Endothelial cell of umbilical vein (primary cell): ENCODE data around the gene RTN4. TPM values are rescaled to one million over a fixed set of nuclear protein-coding genes. Genes with fewer than 3 reads are reported as not detected.

Experiments
- BruUV-seq: library from RNA; stranded (reverse); fragments of 400-500 nt; replicated peaks from 2 replicates; lab custom pipeline; 2021; lab: Mats Ljungman, UMichigan
- CTCF ChIA-PET: fragments of 300-600, 350-600 bp; sonication (Branson Sonifier 250); formaldehyde crosslinking; loops from one replicate; lab custom pipeline; 2021; ENCODE audit warnings: antibody characterized with exemption, inconsistent platforms; lab: Charles Lee
- POLR2A ChIA-PET: fragments of 300-600, 350-600 bp; sonication (Branson Sonifier 250); formaldehyde crosslinking; loops from one replicate; lab custom pipeline; 2021; ENCODE audit warnings: antibody characterized with exemption, inconsistent platforms; lab: Charles Lee
- DNase-seq: peaks from one replicate; pipeline ENCODE4 v3.0.0-alpha.2; 2011; ENCODE audit warnings: low read depth, low spot score
- FAIRE-seq: peaks from 2 replicates; lab custom pipeline; 2011; peaks lifted over from hg19 to GRCh38; lab: Jason Lieb, UNC
- H2AFZ ChIP-seq: 2 replicates; pipeline ENCODE4 v1.6.0; 2012; ENCODE audit warnings: low read depth, low read length, control low read depth, inconsistent platforms
- H3K27ac ChIP-seq: 2 replicates; pipeline ENCODE4 v1.5.1; 2011; ENCODE audit warnings: low read depth, mild to moderate bottlenecking, control low read depth, low read length, moderate library complexity; ENCODE audit not compliant: insufficient read depth
- H3K27me3 ChIP-seq, 2 experiments: 2 replicates each; pipeline versions ENCODE4 v1.6.0 to v1.6.1; 2011; ENCODE audit warnings: low read length in 2 of 2, mixed read lengths in 1 of 2; ENCODE audit not compliant: control insufficient read depth in 2 of 2, insufficient read depth in 2 of 2
- H3K36me3 ChIP-seq, 2 experiments: 2 replicates in 1 of 2; 3 replicates in 1 of 2; pipeline ENCODE4 v1.5.1; 2011; ENCODE audit warnings: low read length in 2 of 2, mild to moderate bottlenecking in 1 of 2, moderate library complexity in 1 of 2; ENCODE audit not compliant: control insufficient read depth in 2 of 2, insufficient read depth in 2 of 2; ENCODE audit errors: extremely low read depth in 1 of 2
- H3K4me1 ChIP-seq: 3 replicates; pipeline ENCODE4 v1.5.1; 2011; ENCODE audit warnings: mild to moderate bottlenecking, low read length; ENCODE audit not compliant: control insufficient read depth, insufficient read depth; ENCODE audit errors: extremely low read depth
- H3K4me2 ChIP-seq: 2 replicates; pipeline ENCODE4 v1.6.1; 2011; ENCODE audit warnings: low read length, control low read depth, mixed read lengths; ENCODE audit not compliant: insufficient read depth
- H3K4me3 ChIP-seq, 3 experiments: fragments of 200-600 bp in 1 of 3; sonication (generic), shearing (Covaris generic) in 1 of 3; replicated peaks in 1 of 3; 2 replicates each; pipeline ENCODE4 v1.5.1; 2011 to 2016; ENCODE audit warnings: control low read depth in 3 of 3, low read length in 3 of 3, mild to moderate bottlenecking in 2 of 3, inconsistent platforms in 1 of 3, low read depth in 1 of 3, moderate library complexity in 1 of 3; ENCODE audit not compliant: insufficient read depth in 1 of 3
- H3K79me2 ChIP-seq: 2 replicates; pipeline ENCODE4 v1.6.0; 2012; ENCODE audit warnings: low read length, inconsistent platforms; ENCODE audit not compliant: control insufficient read depth, insufficient read depth
- H3K9ac ChIP-seq: replicated peaks from 2 replicates; pipeline ENCODE3; 2011; ENCODE audit warnings: low read length, control low read depth; ENCODE audit not compliant: insufficient read depth; ENCODE audit errors: extremely low read depth
- H3K9me1 ChIP-seq: replicated peaks from 3 replicates; pipeline ENCODE4 v1.6.0; 2011; ENCODE audit warnings: mild to moderate bottlenecking, low read length; ENCODE audit not compliant: control insufficient read depth, insufficient read depth; ENCODE audit errors: extremely low read depth
- H3K9me3 ChIP-seq: replicated peaks from 2 replicates; pipeline ENCODE4 v1.5.1; 2012; ENCODE audit warnings: low read length, inconsistent platforms; ENCODE audit not compliant: control insufficient read depth, insufficient read depth
- H4K20me1 ChIP-seq: replicated peaks from 2 replicates; pipeline ENCODE3; 2011; ENCODE audit warnings: mild to moderate bottlenecking, low read length; ENCODE audit not compliant: control insufficient read depth, insufficient read depth; ENCODE audit errors: extremely low read depth
- EZH2 ChIP-seq: IDR thresholded peaks from 2 replicates; pipeline ENCODE4 v1.6.1; 2012; ENCODE audit warnings: borderline replicate concordance, low read depth, mild to moderate bottlenecking, moderate library complexity, low read length, inconsistent platforms; ENCODE audit not compliant: severe bottlenecking
- FOS ChIP-seq: IDR thresholded peaks from 2 replicates; pipeline ENCODE4 v1.6.1; 2011; ENCODE audit warnings: mild to moderate bottlenecking, low read length, moderate library complexity, borderline replicate concordance; ENCODE audit not compliant: insufficient read depth
- GATA2 ChIP-seq: IDR thresholded peaks from 2 replicates; pipeline ENCODE4 v1.7.0; 2011; ENCODE audit warnings: low read depth, mild to moderate bottlenecking, moderate library complexity, mixed read lengths, low read length; ENCODE audit not compliant: insufficient read length, insufficient read depth
- JUN ChIP-seq: IDR thresholded peaks from 2 replicates; pipeline ENCODE4 v1.6.1; 2011; ENCODE audit warnings: borderline replicate concordance, low read depth; ENCODE audit not compliant: insufficient read length, insufficient read depth
- MYC ChIP-seq: IDR thresholded peaks from one replicate; pipeline ENCODE4 v1.6.1; 2011; ENCODE audit warnings: mild to moderate bottlenecking, low read depth, low read length
- POLR2A ChIP-seq: IDR thresholded peaks from 2 replicates; pipeline ENCODE4 v1.6.1; 2012; ENCODE audit warnings: low read depth, mild to moderate bottlenecking, control low read depth, low read length
- POLR2AphosphoS5 ChIP-seq: IDR thresholded peaks from 2 replicates; pipeline ENCODE4 v1.6.1; 2012; ENCODE audit warnings: low read depth, mild to moderate bottlenecking, control low read depth, low read length, moderate library complexity; ENCODE audit not compliant: insufficient read depth
- dilution Hi-C: fragments of 300-500 bp; cut with MboI; formaldehyde crosslinking; loops from one replicate; pipeline ENCODE4 v1.15.0; 2019; ENCODE audit warnings: low sequenced_read_pairs; ENCODE audit not compliant: extremely low pct_ligation_motif_present
- intact Hi-C: fragments of 100-400 bp; cut with micrococcal nuclease; formaldehyde crosslinking; loops from one replicate; pipeline ENCODE4 v1.10.0; 2022
- polyA plus RNA-seq, 4 experiments: library from polyadenylated mRNA; depleted of rRNA in 3 of 4; stranded (reverse) in 3 of 4; unstranded in 1 of 4; fragments of >200 nt; gene quantifications; 2 replicates each; pipeline versions ENCODE4 v1.2.1 to v1.2.3, GENCODE V29; 2011 to 2012; ENCODE audit warnings: missing spikeins in 1 of 4
- total RNA-seq: library from RNA; stranded (reverse); gene quantifications from 2 replicates; pipeline ENCODE4 v1.2.3, GENCODE V29; 2021
- TF ChIP-seq, protein P1 (sequence below), 2 donors: IDR thresholded peaks; 1 replicate in 1 of 2; 2 replicates in 1 of 2; pipeline ENCODE4 v1.5.1; 2011; ENCODE audit warnings: low read length in 2 of 2, mild to moderate bottlenecking in 2 of 2, moderate library complexity in 2 of 2, control low read depth in 1 of 2, inconsistent platforms in 1 of 2, low read depth in 1 of 2; ENCODE audit not compliant: insufficient read depth in 1 of 2; ENCODE audit errors: extremely low read depth in 1 of 2
- TF ChIP-seq, protein P2 (sequence below): IDR thresholded peaks from 2 replicates; pipeline ENCODE4 v1.6.1; 2011; ENCODE audit not compliant: insufficient read depth, insufficient read length

RTN4 gene
- total and polyA plus RNA-seq, 2 donors (not counting 3 experiments of a cell fraction or from before 2014, with no cell fraction given): 253 to 486 TPM

DNA sequence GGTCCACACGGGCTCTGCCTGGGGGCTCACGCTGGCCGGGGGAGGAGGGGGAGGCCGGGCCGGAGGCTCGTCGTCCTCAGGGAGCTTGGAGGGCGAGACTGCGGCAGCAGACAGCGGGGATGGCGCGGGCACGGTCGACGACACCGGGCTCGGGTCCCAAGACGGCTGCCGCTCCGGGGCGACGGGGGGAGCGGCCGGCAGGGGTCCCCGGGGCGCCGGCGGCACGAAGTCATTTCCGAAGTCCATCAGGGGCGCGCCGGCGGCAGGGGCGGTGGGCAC is 491 bp downstream of the RTN4 start:
- intact Hi-C loops: loop anchor here (1.0 to 10.0 kb wide), 7 partner anchors 44 to 325 kb away; partner anchors contain the start of genes CLHC1, EML6 and RPS27A
- Histone ChIP-seq H4K20me1 (peaks cover 15% of the 10 kb centered on the region), H3K4me3 (peak overlapping the region; percentile 86 to 99 (median 97)), H3K4me1 (peaks cover 44% of the 10 kb centered on the region), H3K9me1 (no peaks in the 10 kb centered on the region), H3K27ac (peak overlapping the region; percentile 97), H3K4me2 (no peak overlapping the region), H3K79me2 (peaks cover 57% of the 10 kb centered on the region), H3K36me3 (no peaks in the 10 kb centered on the region), H2AFZ (no peak overlapping the region), H3K27me3 (no peaks in the 10 kb centered on the region), H3K9ac (peak overlapping the region; percentile 97), H3K9me3 (no peaks in the 10 kb centered on the region)
- POLR2A ChIA-PET: interaction anchor here (1.0 to 2.5 kb wide), 6 partner anchors 20 to 118 kb away, joined by 3 to 9 read pairs (median 4); no protein-coding TSS in a partner anchor
- CTCF ChIA-PET: interaction anchor here (0.7 to 4.6 kb wide), 14 partner anchors 13 to 150 kb away, joined by 3 to 129 read pairs (median 8); no protein-coding TSS in a partner anchor
- FAIRE-seq (no peak), DNase-seq (no peak)
- dilution Hi-C loops: no loop called here
- no TSS peak for BruUV-seq
- TF ChIP-seq MYC: no peak
- TF ChIP-seq GATA2: no peak
- TF ChIP-seq, protein P1, sequence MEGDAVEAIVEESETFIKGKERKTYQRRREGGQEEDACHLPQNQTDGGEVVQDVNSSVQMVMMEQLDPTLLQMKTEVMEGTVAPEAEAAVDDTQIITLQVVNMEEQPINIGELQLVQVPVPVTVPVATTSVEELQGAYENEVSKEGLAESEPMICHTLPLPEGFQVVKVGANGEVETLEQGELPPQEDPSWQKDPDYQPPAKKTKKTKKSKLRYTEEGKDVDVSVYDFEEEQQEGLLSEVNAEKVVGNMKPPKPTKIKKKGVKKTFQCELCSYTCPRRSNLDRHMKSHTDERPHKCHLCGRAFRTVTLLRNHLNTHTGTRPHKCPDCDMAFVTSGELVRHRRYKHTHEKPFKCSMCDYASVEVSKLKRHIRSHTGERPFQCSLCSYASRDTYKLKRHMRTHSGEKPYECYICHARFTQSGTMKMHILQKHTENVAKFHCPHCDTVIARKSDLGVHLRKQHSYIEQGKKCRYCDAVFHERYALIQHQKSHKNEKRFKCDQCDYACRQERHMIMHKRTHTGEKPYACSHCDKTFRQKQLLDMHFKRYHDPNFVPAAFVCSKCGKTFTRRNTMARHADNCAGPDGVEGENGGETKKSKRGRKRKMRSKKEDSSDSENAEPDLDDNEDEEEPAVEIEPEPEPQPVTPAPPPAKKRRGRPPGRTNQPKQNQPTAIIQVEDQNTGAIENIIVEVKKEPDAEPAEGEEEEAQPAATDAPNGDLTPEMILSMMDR (IDR thresholded peaks at IDR 0.05; ENCODE audit: extremely low read depth in 1 of 2, insufficient read depth in 1 of 2, low read depth in 1 of 2, low read length in 2 of 2): no peak
- TF ChIP-seq, protein P2, sequence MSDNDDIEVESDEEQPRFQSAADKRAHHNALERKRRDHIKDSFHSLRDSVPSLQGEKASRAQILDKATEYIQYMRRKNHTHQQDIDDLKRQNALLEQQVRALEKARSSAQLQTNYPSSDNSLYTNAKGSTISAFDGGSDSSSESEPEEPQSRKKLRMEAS: no peak
- no peak for TF ChIP-seq POLR2A
- no peak for TF ChIP-seq EZH2
- TF ChIP-seq JUN: no peak
- TF ChIP-seq POLR2AphosphoS5: no peak
- TF ChIP-seq FOS: no peak
